ENCODE results near the gene ACVR2B. TPM values are rescaled to one million over a fixed set of nuclear protein-coding genes. Genes with fewer than 3 reads are reported as not detected.

ACVR2B gene

DNA sequence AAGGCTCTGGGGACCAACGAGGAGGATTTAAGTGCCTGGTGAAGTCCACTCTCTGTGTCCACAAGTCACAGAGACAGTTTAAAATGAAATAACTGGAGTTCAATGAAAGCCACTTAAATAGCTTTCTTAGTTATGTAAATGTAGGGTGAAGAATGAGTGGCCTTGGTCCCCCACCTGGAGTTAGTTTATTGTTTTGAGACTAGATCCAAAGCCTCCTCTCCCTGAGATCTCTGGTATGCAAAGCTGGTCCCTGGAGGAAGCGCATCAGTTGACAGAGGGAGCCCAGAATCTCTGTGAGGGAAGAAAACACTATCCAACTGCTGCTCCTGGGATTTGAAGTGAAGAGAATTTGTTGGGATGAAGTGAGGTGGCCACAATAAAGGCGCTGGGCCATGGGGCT lies 83.0 kb downstream of the ACVR2B start:
- Histone ChIP-seq H2BK15ac (ENCODE audit: low read length) (no peak overlapping the region), H3K27me3 (ENCODE audit: control insufficient read depth in 3 of 3, insufficient read depth in 3 of 3, low read depth in 1 of 3, low read length in 3 of 3) (no peaks in the 10 kb centered on the region), H3K4me2 (ENCODE audit: insufficient read depth, low read length, poor library complexity, severe bottlenecking) (no peak overlapping the region), H4K91ac (ENCODE audit: low read depth, low read length, poor library complexity) (no peak overlapping the region), H3K4ac (ENCODE audit: low read length) (no peak overlapping the region), H3K4me1 (ENCODE audit: control insufficient read depth in 2 of 2, insufficient read depth in 1 of 2, low read depth in 1 of 2, low read length in 2 of 2) (peaks cover 2 to 4% of the 10 kb centered on the region in 2 donors), H4K8ac (ENCODE audit: low read depth, low read length) (no peak overlapping the region), H2AK5ac (ENCODE audit: low read depth, low read length) (no peak overlapping the region), H2BK12ac (ENCODE audit: low read length) (no peak overlapping the region), H3K79me1 (ENCODE audit: low read depth, low read length) (no peaks in the 10 kb centered on the region), H3K27ac (replicated peaks; ENCODE audit: low read length) (no peak overlapping the region), H3K9me3 (replicated peaks in 1 of 2; ENCODE audit: control insufficient read depth in 2 of 2, insufficient read depth in 1 of 2, low read depth in 1 of 2, low read length in 2 of 2) (peaks cover 4 to 10% of the 10 kb centered on the region in 2 donors), H3K36me3 (replicated peaks in 1 of 2; ENCODE audit: control insufficient read depth in 2 of 2, insufficient read depth in 2 of 2, low read length in 2 of 2) (peaks cover 2 to 4% of the 10 kb centered on the region in 2 donors), H3K4me3 (ENCODE audit: low read length in 2 of 2) (no peak overlapping the region), H2AFZ (ENCODE audit: low read length) (no peak overlapping the region), H3K23ac (ENCODE audit: low read depth, low read length, poor library complexity) (no peak overlapping the region), H3K18ac (ENCODE audit: low read length) (no peak overlapping the region), H2BK120ac (ENCODE audit: low read depth, low read length) (no peak overlapping the region), H3K9ac (ENCODE audit: low read depth, low read length, poor library complexity) (no peak overlapping the region), H3K14ac (ENCODE audit: low read length) (no peak overlapping the region), H2BK5ac (ENCODE audit: low read length) (no peak overlapping the region)
- no peak for DNase-seq (ENCODE audit: low spot score)
- WGBS, 2 donors (ENCODE audit: extremely low coverage in 2 of 2, insufficient read length in 2 of 2, insufficient replicate concordance in 1 of 2): no CpG with 5 or more reads among the region's 3 CpGs

DNA sequence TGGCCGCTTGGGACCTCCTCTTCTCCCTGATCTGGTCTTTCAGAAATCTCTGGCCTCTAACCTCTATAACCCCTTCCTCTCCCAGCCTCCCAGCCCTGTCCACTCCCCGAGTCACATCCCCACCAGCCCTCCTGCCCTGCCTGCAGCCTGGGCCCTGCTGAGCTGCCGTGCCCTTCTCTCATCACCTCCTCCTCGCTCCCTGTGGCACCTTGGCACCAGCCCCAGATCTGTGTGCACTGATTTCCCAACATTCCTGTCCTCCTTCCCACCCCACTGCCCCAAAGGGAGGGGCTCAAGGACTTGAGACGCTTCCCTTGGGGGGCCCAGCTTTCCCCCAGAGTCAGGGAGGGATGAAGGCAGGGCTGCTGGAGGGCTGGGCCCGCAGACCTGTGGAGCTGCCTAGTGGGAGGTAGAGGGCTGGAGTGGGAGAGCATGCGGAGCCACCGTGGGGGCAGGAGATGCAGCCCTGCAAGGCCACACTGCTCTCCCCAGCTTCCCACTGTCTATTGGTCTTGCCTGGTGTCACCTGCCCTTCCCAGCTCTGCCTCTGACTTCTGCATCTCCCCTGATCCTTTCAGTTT lies 85.2 kb downstream of the ACVR2B start:
- no CpG with 5 or more reads among the region's 8 CpGs for WGBS, 2 donors (ENCODE audit: extremely low coverage in 2 of 2, insufficient read length in 2 of 2, insufficient replicate concordance in 1 of 2)
- peaks cover 4 to 10% of the 10 kb centered on the region in 2 donors for H3K9me3 ChIP-seq (replicated peaks in 1 of 2; ENCODE audit: control insufficient read depth in 2 of 2, insufficient read depth in 1 of 2, low read depth in 1 of 2, low read length in 2 of 2)

DNA sequence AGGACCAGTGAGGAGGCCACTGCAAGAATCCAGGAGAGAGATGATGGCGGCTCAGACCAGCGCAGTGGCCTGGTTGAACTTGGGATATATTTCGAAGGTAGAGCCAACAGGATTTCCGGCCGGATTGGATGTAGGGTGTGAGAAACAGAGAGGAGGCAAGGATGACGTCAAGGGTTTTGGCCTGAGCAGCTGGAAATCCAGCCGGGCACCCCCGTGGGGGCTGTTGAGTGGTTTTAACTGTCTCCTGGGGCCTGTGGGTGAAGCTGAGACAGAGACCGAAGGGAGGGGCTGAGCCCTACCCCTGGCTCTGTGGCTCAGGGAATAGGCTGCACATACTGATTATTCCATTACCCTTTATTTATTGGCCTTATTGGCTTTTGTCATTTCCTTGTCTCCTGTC lies 88.1 kb downstream of the ACVR2B start:
- Histone ChIP-seq H3K36me3 (replicated peaks in 1 of 2; ENCODE audit: control insufficient read depth in 2 of 2, insufficient read depth in 2 of 2, low read length in 2 of 2) (peaks cover 0 to under 1% of the 10 kb centered on the region in 2 donors), H3K4ac (ENCODE audit: low read length) (no peak overlapping the region), H2BK15ac (ENCODE audit: low read length) (no peak overlapping the region), H3K4me2 (ENCODE audit: insufficient read depth, low read length, poor library complexity, severe bottlenecking) (no peak overlapping the region), H3K9me3 (replicated peaks in 1 of 2; ENCODE audit: control insufficient read depth in 2 of 2, insufficient read depth in 1 of 2, low read depth in 1 of 2, low read length in 2 of 2) (peaks cover 0 to under 1% of the 10 kb centered on the region in 2 donors), H4K91ac (ENCODE audit: low read depth, low read length, poor library complexity) (no peak overlapping the region), H3K79me1 (ENCODE audit: low read depth, low read length) (no peaks in the 10 kb centered on the region), H3K18ac (ENCODE audit: low read length) (peak overlapping the region; percentile 4), H3K14ac (ENCODE audit: low read length) (no peak overlapping the region), H3K27ac (replicated peaks; ENCODE audit: low read length) (no peak overlapping the region), H2BK120ac (ENCODE audit: low read depth, low read length) (peak overlapping the region; percentile 47), H3K23ac (ENCODE audit: low read depth, low read length, poor library complexity) (no peak overlapping the region), H2AFZ (ENCODE audit: low read length) (no peak overlapping the region), H3K4me3 (ENCODE audit: low read length in 2 of 2) (no peak overlapping the region), H2BK12ac (ENCODE audit: low read length) (no peak overlapping the region), H2BK5ac (ENCODE audit: low read length) (peak overlapping the region; percentile 39), H2AK5ac (ENCODE audit: low read depth, low read length) (no peak overlapping the region), H4K8ac (ENCODE audit: low read depth, low read length) (no peak overlapping the region), H3K9ac (ENCODE audit: low read depth, low read length, poor library complexity) (no peak overlapping the region), H3K27me3 (ENCODE audit: control insufficient read depth in 3 of 3, insufficient read depth in 3 of 3, low read depth in 1 of 3, low read length in 3 of 3) (peaks cover 0 to 3% (median 0%) of the 10 kb centered on the region in 3 experiments), H3K4me1 (ENCODE audit: control insufficient read depth in 2 of 2, insufficient read depth in 1 of 2, low read depth in 1 of 2, low read length in 2 of 2) (peaks cover 0 to 5% of the 10 kb centered on the region in 2 donors)
- no peak for DNase-seq (ENCODE audit: low spot score)
- no CpG with 5 or more reads among the region's 9 CpGs for WGBS, 2 donors (ENCODE audit: extremely low coverage in 2 of 2, insufficient read length in 2 of 2, insufficient replicate concordance in 1 of 2)

More for the DNA sequence above, 85.2 kb downstream of the ACVR2B start:
- DNase-seq (ENCODE audit: low spot score): no peak
- no peak overlapping the region for H3K23ac ChIP-seq (ENCODE audit: low read depth, low read length, poor library complexity)
- H3K18ac ChIP-seq (ENCODE audit: low read length): peak overlapping the region; percentile 62
- no peak overlapping the region for H2BK15ac ChIP-seq (ENCODE audit: low read length)
- H2BK12ac ChIP-seq (ENCODE audit: low read length): no peak overlapping the region
- H3K4me1 ChIP-seq (ENCODE audit: control insufficient read depth in 2 of 2, insufficient read depth in 1 of 2, low read depth in 1 of 2, low read length in 2 of 2): peaks cover 2% of the 10 kb centered on the region in 2 donors
- peak overlapping the region; percentile 15 for H3K4me2 ChIP-seq (ENCODE audit: insufficient read depth, low read length, poor library complexity, severe bottlenecking)
- H3K27me3 ChIP-seq (ENCODE audit: control insufficient read depth in 3 of 3, insufficient read depth in 3 of 3, low read depth in 1 of 3, low read length in 3 of 3): no peaks in the 10 kb centered on the region
- H2AK5ac ChIP-seq (ENCODE audit: low read depth, low read length): peak overlapping the region; percentile 7
- H2AFZ ChIP-seq (ENCODE audit: low read length): no peak overlapping the region
- no peak overlapping the region for H4K8ac ChIP-seq (ENCODE audit: low read depth, low read length)
- no peaks in the 10 kb centered on the region for H3K79me1 ChIP-seq (ENCODE audit: low read depth, low read length)
- no peak overlapping the region for H3K27ac ChIP-seq (replicated peaks; ENCODE audit: low read length)
- H3K36me3 ChIP-seq (replicated peaks in 1 of 2; ENCODE audit: control insufficient read depth in 2 of 2, insufficient read depth in 2 of 2, low read length in 2 of 2): peaks cover 2 to 4% of the 10 kb centered on the region in 2 donors
- no peak overlapping the region for H4K91ac ChIP-seq (ENCODE audit: low read depth, low read length, poor library complexity)
- no peak overlapping the region for H3K4me3 ChIP-seq (ENCODE audit: low read length in 2 of 2)
- peak overlapping the region; percentile 77 for H3K14ac ChIP-seq (ENCODE audit: low read length)
- peak overlapping the region; percentile 37 for H3K9ac ChIP-seq (ENCODE audit: low read depth, low read length, poor library complexity)
- H2BK5ac ChIP-seq (ENCODE audit: low read length): no peak overlapping the region
- H2BK120ac ChIP-seq (ENCODE audit: low read depth, low read length): peak overlapping the region; percentile 52
- H3K4ac ChIP-seq (ENCODE audit: low read length): no peak overlapping the region

Small RNA genes within 50 kb of the gene (small RNA-seq; reads per million reads assigned to genes)
- gene RF00019 (ENCODE audit: insufficient read depth): not detected

All from neuronal stem cell (in vitro differentiated cells).